Measurements from ENCODE around the gene FAM131C.
A peak's percentile ranks its signal among the peaks of the same experiment; 100 is the strongest.
"Not testable (repeated sequence)": the region's sequence is repeated elsewhere in the genome, so short reads cannot be mapped to it uniquely, and the experiment has no call there.

Gene FAM131C

GRCh38 chr1:16073490-16074119 lies at the start of gene FAM131C:
FAM131C (minus strand) TSS chr1:16073651; CDS start chr1:16073442, 209 bp downstream.
- peak; percentile 53 for DNase-seq (ENCODE audit: low spot score)

DNA sequence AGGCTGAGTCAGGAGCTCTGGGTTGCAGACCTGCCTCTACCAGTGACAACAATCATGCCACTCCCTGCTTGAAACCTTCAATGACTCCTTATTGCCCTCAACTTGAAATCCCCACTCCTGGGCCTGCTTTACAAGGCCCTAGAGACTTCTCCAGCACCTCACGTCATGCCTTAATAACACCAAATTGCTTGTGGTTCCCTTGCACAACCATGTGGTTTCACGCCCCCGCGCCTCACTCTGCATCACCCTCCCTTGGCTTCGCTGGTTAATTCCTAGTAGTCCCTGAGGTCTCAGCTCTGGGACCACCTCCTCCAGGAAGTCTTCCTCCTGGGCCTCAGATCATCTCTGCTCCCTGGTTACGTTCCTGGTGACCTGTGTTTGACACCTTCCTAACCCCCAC lies 49.5 kb upstream of the FAM131C start:
- DNase-seq (ENCODE audit: low spot score), result peak; percentile 80

DNA sequence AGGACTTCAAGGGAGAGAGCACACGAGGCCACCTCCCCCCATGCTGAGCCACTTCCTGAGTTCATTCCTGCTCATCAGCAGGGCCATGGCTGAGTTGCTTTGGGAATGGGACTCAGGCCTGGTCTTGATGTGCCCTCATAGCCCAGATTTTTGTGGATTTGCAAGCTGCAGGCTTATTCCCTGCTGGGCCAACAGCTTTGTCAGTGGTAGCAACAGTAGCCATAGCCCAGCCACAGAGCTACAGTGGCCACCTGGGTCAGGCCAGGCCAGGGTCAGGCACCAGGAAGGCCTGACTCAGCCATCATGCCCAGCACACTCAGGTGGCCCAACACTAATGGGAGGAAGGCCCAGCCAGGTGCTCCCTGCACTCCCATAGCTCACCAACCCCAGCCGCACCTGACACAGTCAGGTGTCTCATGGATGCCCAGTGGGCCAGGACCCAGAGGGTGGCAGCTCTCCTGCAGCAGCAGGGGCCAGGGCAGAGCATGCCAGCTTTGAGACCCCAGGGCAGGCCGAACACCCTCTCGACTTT lies 49.0 kb upstream of the FAM131C start:
- DNase-seq (ENCODE audit: low spot score), result peak; percentile 74

DNA sequence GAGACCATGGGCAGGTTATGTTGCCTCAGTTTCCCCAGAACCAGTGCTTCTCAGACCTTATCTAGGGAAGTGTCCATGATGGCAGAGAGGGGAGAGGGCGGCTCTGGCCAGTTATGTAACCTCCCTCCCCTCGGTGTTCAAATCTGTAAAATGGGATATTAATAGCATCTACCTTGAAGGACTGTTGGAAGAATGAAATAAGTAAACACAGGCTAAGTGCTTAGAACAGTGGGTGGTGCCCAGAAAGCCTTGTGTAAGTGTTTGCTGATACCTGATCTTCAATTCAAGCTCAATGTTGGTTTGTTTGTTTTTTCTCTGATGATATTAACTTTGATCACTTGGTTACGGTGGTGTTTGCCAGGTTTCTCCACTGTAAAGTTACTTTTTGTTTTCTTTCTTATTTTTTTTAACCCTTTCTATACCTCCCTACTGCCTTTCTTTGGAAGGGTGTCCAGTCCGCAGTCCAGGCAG lies 47.5 kb upstream of the FAM131C start:
- no peak for DNase-seq (ENCODE audit: low spot score)

- no peak for DNase-seq (ENCODE audit: low spot score)
Measured at GRCh38 chr1:16120407-16120806, 47.0 kb upstream of the FAM131C start.

- no peak for DNase-seq (ENCODE audit: low spot score)
Measured at GRCh38 chr1:16119926-16120325, 46.5 kb upstream of the FAM131C start.

DNA sequence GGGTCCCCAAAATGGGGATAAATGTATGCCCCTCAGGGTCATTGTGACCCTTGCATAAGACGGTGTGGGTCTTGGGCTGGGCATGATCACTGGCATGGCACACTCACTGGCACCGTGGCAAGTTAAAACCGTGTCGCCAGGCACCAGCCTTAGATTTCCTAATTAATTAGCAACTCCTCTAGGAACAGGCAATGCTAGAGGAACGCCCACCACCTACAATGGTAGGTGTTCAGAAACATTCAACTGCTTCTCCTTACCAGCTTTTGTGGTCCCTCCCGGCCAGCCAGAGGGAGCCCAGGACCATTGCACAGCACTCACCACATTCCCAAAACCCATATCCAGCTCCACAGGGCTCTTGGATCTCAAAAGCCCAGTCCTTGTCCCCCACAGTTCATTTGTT lies 46.1 kb upstream of the FAM131C start:
- DNase-seq (ENCODE audit: low spot score), result no peak

DNA sequence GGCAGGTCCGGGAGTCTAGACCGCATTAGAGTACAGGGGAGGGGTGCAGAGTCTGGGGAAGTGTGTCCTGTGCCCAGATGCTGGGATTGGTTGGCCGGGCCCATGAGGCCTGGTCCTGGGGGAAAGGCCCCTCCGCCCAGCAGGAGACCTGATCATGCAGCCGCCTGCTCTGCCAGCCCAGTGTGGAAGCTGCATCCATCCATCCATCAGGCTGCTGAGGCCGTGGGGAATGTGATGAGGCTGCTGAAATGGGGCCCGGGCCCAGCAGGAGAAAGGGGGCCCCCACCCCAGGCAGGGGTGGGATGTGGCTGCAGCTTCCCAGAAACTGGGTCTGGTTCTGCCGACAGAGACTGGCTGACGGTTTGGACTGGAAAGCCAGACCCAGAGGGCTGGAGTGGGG lies 45.3 kb upstream of the FAM131C start:
- DNase-seq (ENCODE audit: low spot score), result no peak

GRCh38 chr1:16117936-16118335 lies 44.5 kb upstream of the FAM131C start:
- DNase-seq (ENCODE audit: low spot score), result no peak

GRCh38 chr1:16117369-16117768 lies 43.9 kb upstream of the FAM131C start:
- no peak for DNase-seq (ENCODE audit: low spot score)

- DNase-seq (ENCODE audit: low spot score), result no peak
Measured at GRCh38 chr1:16116625-16117024, 43.2 kb upstream of the FAM131C start.

GRCh38 chr1:16116002-16116401 lies 42.6 kb upstream of the FAM131C start:
- DNase-seq (ENCODE audit: low spot score), result no peak

DNA sequence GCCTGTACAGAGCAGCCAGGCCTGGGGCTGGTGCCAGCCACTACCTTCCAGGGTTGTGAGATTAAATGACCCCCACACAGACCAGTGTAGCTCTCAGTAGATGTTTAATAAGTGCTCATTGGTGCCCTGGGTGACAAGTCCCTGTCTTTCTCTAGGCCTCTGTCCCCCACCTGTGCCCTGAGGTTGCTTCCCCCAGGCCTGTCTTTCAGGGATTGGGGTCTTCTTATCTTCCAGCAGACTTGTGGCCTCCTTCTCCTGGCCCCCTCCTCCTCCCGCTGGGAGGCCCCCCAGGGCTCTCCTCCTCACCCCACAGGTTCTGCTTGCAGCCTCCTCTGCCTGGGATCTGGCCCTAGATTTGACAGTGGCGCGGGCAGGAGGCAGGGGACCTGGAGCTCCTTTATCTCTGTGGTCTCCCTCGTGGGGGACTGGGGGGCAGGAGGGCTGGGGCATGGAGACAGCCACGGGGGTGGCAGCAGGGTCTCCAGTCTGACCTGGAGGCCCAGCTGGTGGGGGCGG lies 42.1 kb upstream of the FAM131C start:
- no peak for DNase-seq (ENCODE audit: low spot score)

GRCh38 chr1:16114527-16115467 lies 41.3 kb upstream of the FAM131C start:
- DNase-seq (ENCODE audit: low spot score), result no peak

DNA sequence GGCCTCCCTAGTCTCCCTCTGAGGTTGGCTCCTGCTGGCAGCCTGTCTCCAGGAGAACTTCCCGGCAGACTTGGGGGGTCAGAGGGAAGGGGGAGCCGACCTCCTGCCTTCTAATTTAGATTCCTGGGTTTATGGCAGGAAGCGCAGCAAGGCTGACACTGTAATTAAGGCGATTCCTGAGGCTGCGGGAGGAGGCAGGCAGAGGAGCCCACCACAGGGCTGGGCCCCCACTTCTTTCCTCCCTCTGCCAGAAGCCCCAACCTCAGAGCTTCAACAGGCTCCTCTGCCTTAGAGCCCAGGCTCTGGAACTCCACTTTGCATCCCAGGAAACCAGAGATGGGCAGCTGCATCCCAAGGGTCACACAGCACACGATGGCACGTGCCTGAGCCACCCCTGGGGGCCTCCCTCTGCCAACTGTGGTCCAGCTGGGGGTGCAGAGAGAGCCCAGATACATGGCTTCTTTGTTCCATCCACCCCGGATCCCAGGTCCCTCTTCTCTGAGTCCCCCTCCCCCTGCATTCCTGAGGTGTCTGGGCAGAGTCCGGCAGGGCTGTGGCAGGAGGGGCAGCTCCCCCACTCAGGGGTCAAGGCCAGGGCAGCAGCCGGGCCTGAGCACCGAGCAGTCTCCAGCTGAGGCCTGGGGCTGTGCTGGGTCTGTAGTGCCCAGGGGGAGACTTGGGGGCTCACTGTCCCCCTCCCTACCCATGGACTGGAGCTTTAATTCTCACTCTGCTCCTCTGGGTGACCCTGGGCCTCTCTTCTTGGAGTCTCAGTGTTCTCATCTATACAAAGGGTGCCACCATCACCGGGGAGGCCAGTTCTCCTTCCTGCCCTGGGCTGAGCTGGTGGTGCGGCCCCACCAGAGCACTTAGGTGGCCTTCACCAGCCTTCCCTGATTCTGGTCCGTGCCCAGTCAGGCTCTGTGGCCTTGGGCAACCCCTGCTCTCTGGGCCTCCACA lies 39.4 kb upstream of the FAM131C start:
- DNase-seq (ENCODE audit: low spot score), result peak; percentile 50

DNA sequence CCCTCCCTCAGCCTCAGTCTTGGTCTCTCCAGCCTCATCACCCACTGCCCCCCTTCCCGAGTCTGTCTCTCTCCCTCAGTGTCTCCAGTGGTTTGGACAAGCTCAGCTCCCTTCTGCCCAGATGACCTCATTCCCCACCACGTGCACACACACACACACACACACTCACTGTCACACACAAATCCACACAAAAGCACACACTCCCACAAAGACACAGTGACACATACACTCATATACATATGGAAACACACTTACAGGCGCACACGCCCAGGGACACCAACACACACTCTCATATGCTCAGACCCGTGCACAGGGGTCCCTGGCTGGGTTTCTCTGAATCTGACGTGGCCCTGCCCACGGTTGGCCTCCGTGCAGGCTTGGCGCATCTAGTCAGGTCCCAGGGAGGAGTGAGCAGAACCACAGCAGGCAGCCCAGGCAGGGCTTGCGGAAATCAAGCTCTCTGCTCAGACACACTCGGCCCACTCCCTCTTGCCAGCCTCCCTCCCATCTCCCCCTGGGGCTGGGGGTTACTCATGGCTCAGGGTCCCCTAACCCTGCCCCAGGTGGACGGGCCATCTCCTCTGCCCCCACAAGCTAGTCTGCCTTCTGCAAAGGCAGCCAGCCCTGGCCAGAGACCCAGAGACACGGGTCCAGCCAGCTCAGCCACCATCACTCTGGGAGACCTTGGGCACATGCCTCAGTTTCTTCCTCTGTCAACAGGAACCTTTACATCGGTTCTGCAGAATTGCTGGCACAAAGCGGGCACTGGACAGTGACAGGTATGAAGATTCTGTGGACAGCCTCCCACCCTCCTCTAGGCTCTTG lies 38.5 kb upstream of the FAM131C start:
- DNase-seq (ENCODE audit: low spot score), result peak; percentile 70

DNA sequence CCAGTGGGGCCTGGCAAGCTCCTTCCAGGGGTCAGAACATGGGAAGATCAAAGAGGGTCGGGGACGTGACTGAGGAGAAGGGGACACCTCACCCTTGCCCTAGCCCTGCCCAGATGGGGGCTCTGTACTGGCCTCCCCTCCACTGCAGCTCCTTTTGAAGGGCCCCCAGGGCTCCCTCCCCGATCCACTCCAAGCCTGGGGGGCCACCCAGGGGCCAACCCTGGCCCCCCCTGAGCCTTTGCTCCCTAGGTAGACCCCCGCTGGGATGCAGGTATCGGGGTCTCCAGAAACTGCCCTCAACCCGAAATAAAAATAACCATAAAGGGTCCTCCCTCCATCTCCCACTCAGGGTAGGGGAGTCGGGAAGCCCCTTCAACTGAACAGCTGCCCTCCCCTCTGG lies 37.4 kb upstream of the FAM131C start:
- no peak for DNase-seq (ENCODE audit: low spot score)

- DNase-seq (ENCODE audit: low spot score), result no peak
Measured at GRCh38 chr1:16110456-16110855, 37.0 kb upstream of the FAM131C start.

GRCh38 chr1:16109571-16109970 lies 36.1 kb upstream of the FAM131C start:
- DNase-seq (ENCODE audit: low spot score), result no peak

DNA sequence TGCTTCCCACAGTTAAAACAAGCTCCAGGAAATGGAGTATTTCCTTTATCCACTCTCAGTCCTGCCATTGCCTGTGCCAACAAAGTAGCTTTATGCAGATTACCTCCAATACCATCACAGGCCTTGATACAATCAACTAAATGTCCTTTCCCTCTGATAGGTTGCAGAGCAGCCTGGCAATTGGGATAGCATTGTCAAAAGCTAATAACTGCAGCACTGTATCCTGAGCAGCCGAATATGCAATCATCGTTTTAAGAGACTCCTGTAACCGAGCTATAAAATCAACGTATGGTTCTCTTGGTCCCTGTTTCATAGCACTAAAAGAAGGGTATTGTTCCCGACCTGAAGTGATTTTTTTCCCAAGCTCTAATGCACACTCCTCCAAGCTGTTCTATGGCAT lies 33.6 kb upstream of the FAM131C start:
- DNase-seq (ENCODE audit: low spot score), result not testable (repeated sequence)

DNA sequence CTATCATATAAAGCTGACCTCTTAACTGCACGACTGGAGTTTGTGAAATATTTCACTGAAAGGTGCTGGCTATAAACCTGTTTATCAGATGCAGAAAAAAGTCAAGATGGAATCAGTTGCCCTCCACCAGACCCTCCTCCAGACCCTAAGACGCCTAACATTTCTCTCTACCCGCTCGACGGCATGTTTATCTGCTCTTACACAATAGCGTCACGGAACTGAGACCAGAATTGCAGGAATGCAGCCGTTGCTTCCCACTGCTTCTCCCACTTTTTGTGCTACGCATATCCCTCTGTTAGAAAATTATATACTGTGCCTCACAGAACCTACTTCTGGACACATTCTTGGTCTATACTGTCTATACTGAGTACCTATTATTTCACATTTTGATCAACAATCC lies 28.2 kb upstream of the FAM131C start:
- no peak for DNase-seq (ENCODE audit: low spot score)

Measured in kidney tubule cell (primary cell).